Measurements from ENCODE around the gene CEP63.

CEP63 gene

GRCh38 chr3:134610432-134611385 is 124.9 kb downstream of the CEP63 start:
- DNase-seq: no peak

- no peak for DNase-seq
These were observed 125.7 kb downstream of the CEP63 start for GRCh38 chr3:134611516-134611915.

GRCh38 chr3:134613006-134613520 is 127.2 kb downstream of the CEP63 start:
- DNase-seq: no peak

- no peak for DNase-seq
These were observed 129.1 kb downstream of the CEP63 start for GRCh38 chr3:134614955-134615354.

- no peak for DNase-seq
These were observed 129.9 kb downstream of the CEP63 start for GRCh38 chr3:134615743-134616142.

GRCh38 chr3:134617608-134618477 is 132.0 kb downstream of the CEP63 start:
- DNase-seq: no peak

GRCh38 chr3:134618478-134619300 is 132.8 kb downstream of the CEP63 start:
- DNase-seq: no peak

- DNase-seq: no peak
These were observed 133.4 kb downstream of the CEP63 start for GRCh38 chr3:134619301-134619615.

GRCh38 chr3:134619884-134620445 is 134.1 kb downstream of the CEP63 start:
- DNase-seq: no peak

GRCh38 chr3:134620476-134621115 is 134.7 kb downstream of the CEP63 start:
- DNase-seq: no peak

- DNase-seq: no peak
These were observed 136.0 kb downstream of the CEP63 start for GRCh38 chr3:134621854-134622253.

- DNase-seq: no peak
These were observed 137.0 kb downstream of the CEP63 start for GRCh38 chr3:134622806-134623365.

- DNase-seq: no peak
These were observed 137.9 kb downstream of the CEP63 start for GRCh38 chr3:134623615-134624245.

Data from activated CD4-positive, alpha-beta T cell treated with anti-CD3 and anti-CD28 coated beads, Interleukin-2, amount 50 U/mL, for 1 hour (primary cell).